MV-4-11 (cell line): ENCODE results near the gene ZNF665.
A peak's percentile ranks its signal among the peaks of the same experiment; 100 is the strongest.
"Not testable (repeated sequence)": the region's sequence is repeated elsewhere in the genome, so short reads cannot be mapped to it uniquely, and the experiment has no call there.

Experiments
- DNase-seq: peaks from one replicate; lab custom pipeline; 2025; lab: John Stamatoyannopoulos, UW

The ZNF665 gene

DNA sequence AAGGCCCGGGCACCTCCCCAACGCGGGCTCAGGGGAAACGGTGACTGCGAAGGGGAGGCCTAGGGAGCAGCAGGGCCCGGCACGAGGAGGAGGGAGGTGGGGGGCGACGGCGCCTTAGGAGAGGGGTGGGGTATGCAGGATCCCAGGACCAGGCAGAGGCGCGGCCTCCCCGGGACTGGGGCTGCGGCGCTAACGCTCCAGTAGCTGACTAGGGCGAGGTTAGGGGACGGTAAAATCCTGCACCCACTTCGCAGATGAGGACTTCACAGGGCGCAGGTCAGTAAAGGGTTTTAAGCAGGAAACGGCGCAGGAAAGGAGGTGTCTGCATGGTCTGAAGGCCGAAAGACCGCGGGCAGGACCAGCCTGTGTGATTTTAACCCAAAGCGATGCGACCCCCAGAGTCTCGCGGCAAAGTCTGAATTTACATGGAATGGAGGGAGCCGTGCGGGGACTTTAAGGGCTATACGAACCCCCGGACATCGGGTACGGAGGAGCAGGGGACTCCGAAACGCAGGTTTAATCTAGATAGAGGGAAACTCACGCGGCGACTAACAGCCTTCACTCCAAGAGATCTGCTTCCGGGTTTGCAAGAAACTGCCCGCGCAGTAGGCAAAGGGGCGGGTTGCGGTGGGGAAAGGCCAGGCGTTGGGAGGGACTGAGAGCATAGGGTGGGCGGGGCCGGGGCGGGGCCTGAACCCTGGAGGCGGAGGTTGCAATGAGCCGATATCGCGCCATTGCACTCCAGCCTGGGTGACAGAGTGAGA lies at the start of gene ZNF665:
TSS of gene ZNF665 (minus strand) at position 588 of the 764 bp plus-strand sequence. CDS start 10,460 bp downstream, outside the sequence.
- DNase-seq, result peak; percentile 79

DNA sequence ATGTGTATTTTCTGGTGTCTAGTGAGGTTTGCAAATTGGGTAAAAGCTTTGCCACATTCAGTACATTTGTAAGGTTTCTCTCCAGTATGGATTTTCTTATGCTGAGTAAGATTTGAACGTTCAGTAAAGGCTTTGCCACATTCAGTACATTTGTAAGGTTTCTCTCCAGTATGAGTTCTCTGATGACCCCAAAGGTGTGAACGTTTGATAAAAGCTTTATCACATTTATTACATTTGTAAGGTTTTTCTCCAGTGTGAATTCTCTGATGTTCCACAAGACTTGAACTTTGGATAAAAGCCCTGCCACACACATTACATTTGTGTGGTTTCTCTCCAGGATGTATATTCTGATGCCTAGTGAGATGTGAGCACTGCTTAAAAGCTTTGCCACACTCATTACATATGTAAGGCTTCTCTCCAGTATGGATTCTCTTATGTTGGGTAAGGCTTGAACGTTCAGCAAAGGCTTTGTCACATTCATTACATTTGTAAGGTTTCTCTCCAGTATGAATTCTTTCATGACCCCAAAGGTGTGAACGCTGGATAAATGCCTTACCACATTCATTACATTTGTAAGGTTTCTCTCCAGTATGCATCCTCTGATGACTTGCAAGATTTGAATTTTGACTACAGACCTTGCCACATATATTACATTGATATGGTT lies 44.1 kb upstream of the ZNF665 start:
- no peak for DNase-seq

DNA sequence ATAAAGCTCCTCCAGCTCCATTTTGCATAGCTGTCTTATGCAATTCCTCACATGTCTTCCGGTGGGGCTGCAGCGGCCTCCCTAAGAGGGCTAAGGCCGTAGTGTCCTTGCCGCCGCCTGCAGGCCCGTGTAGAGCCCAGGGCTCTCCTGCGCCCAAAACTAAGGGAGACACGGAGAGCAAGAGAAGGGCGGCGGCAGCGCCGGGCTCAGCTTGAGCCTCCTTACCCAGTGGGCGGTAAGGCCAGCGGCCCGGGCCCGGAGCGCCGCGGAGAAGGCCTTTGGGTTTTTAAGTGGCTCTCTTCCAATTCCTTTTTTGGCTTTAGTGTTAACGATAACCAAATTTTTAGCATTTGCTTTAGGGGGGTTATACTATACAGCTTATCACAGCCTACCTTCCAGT lies 31.4 kb upstream of the ZNF665 start:
- DNase-seq, result no peak

DNA sequence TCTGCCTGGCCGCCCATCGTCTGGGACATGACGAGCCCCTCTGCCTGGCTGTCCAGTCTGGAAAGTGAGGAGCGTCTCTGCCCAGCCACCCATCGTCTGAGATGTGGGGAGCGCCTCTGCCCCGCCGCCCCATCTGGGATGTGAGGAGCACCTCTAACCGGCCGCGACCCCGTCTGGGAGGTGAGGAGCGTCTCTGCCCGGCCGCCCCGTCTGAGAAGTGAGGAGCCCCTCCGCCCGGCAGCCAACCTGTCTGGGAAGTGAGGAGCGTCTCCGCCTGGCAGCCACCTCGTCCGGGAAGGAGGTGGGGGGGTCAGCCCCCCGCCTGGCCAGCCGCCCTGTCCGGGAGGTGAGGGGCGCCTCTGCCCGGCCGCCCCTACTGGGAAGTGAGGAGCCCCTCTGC lies 29.6 kb upstream of the ZNF665 start:
- not testable (repeated sequence) for DNase-seq

DNA sequence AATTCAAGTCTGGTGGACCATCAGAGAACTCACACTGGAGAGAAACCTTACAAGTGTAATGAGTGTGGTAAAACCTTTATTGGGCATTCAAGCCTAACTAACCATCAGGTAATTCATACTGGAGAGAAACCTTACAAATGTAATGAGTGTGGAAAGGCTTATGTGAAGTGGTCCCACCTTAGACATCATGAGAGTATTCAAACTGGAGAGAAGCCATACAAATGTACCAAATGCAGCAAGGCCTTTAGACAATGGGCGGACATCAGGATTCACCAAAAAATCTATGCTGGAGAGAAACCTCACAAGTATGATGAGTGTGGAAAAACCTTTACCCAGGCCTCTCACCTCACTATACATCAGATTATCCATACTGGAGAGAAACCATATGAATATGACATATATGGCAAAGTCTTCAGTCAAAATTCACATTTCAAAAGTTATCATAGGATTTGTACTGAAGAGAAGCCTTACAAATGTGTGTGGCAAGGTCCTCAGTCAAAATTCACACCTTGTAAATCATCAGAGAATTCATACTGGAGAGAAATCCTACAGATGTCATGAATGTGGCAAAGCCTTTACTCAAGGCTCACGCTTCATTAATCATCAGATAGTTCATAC lies 19.7 kb upstream of the ZNF665 start:
- DNase-seq, result no peak

DNA sequence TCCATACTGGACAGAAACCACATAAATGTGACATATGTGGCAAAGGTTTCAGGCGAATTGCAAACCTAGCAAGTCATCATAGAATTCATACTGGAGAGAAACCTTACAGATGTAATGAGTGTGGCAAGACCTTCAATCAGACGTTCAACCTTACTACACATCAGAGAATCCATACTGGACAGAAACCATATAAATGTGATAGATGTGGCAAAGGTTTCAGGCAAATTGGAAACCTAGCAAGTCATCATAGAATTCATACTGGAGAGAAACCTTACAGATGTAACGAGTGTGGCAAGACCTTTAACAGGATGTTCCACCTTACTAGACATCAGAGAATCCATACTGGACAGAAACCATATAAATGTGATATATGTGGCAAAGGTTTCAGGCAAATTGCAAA lies 18.4 kb upstream of the ZNF665 start:
- DNase-seq, result not testable (repeated sequence)

DNA sequence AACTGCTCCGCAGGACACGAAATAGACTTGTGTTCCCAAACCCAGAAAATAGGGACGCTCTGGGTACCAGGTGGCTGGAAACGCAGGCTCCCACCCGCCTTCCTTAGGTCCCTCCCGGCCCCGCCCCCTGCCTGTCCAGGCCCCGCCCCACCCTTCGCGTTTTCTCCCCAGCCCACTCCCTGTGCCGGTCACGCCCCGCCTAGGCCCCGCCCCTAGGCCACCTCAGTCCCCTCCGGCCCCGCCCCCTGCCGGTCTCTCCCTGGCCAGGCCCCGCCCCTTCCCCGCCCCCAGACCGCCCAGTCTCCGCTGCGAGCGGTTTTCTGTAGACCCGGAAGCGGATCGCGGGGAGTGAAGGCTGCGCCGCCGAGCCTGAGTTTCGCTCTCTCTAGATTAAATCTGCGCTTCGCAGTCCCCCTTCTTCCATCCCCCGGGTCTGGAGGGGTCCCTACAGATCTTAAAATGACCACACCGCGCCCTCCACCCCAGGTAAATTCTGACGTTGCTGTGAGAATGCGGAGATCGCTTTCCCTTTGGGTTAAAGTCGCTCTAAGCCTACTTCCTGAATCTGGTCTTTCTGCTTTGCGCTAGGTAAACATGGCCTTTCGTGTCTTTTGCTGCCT lies 3.7 kb upstream of the ZNF665 start:
- DNase-seq, result peak; percentile 78

DNA sequence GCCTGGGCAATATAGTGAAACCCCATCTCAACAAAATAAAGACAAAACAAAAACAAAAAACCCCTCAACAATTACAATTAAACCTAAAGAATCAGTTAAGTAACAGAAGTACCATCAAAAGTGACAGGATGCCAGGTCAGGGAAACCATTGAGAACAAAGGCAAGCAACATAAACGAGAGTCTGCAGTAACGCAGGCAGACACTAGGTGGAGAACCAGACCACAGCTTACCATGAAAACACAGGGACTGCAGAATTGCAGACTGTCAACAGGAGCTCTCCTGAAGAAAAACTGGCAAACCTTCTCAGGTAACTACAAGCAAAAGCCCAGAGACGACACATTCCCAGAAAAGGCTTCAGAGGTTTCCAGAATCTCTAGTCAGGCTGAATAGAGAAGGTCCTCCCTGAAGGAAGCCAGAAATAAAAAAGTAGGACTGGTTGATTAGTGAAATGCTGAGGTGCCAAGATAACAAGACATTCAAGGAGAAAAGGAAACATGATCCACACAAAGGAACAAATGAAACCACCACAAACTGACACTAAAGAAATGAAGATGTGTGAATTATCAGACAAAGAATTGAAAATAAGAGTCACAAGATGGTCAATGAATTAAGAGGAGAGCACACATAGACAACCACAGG lies 2.2 kb upstream of the ZNF665 start:
- DNase-seq, result peak; percentile 76

DNA sequence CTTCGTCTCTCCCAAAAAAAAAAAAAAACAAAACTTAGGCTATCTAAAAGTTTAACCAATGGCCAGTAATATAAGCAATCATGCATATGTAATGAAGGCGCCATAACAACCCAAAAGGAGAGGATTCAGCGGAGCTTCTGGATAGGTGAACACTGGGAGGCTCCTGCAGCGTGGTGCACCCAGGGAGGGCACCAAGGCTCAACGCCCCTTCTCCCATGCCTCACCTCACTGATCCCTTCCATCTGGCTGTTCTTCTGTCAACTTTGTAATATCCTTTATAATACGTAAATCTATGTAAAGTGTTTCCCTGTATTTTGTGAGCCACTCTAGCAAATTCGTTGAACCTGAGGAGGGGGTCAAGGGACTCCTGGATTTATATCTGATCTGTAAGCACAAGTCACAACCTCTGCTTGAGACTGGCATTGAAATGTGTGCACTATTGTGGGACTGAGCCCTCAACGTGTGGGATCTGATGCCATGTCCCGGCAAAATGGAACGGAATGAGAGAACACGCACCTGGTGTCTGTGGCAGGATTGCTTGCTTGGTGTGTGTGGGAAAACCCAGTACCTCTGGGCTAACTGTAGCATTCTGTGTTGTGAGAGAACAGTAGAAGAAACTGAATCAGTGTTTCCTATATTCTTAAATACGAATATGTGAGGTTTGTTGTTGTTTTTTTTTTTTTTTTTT lies 521 bp upstream of the ZNF665 start:
- DNase-seq, result no peak

DNA sequence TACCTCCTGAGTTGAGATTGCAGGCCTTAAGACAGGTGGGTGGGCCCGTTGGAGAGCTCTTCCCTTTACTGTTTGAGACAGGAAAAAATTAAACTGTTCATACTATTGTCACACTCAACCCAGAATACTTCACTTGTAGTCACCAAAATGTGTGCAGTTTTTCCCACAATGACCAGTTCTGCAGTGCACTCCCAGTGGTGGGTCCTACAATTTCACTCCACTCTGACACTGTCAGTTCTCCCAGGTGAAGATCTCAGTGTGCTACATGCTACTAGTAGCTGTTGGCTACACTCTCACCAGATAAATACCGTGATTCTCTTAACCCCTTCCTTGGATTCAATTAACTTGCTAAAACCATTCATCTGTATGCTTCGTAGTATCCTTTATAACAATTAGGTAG lies 2.9 kb downstream of the ZNF665 start:
- DNase-seq, result no peak

DNA sequence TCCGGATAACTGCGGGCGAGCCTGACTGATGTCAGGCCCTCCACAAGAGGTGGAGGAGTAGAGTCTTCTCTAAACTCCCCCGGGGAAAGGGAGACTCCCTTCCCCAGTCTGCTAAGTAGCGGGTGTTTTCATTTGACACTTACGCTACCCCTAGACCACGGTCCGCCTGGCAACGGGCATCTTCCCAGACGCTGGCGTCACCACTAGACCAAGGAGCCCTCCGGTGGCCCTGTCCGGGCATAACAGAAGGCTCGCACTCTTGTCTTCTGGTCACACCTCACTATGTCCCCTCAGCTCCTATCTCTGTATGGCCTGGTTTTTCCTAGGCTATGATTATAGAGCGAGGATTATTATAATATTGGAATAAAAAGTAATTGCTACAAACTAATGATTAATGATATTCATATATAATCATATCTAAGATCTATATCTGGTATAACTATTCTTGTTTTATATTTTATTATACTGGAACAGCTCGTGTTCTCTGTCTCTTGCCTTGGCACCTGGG lies 3.4 kb downstream of the ZNF665 start:
- not testable (repeated sequence) for DNase-seq

DNA sequence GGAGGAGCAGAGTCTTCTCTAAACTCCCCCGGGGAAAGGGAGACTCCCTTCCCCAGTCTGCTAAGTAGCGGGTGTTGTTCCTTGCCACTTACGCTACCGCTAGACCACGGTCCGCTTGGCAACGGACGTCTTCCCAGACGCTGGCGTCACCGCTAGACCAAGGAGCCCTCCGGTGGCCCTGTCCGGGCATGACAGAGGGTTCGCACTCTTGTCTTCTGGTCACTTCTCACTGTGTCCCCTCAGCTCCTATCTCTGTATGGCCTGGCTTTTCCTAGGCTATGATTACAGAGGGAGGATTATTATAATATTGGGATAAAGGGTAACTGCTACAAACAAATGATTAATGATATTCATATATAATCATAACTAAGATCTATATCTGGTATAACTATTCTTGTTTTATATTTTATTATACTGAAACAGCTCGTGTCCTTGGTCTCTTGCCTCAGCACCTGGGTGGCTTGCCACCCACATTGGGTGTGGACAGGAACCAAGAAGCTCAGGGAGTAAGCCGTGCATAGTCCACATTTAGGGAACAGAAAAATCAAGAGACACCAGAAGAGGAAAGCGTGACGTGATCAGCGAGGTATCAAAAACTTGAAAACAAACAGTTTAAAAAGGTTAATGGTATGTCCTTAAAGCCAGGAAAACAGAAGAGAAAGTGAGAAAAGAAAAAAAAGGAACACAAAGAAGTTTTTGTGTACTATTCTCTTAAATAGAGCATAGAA lies 7.8 kb downstream of the ZNF665 start:
- peak; percentile 49 for DNase-seq

DNA sequence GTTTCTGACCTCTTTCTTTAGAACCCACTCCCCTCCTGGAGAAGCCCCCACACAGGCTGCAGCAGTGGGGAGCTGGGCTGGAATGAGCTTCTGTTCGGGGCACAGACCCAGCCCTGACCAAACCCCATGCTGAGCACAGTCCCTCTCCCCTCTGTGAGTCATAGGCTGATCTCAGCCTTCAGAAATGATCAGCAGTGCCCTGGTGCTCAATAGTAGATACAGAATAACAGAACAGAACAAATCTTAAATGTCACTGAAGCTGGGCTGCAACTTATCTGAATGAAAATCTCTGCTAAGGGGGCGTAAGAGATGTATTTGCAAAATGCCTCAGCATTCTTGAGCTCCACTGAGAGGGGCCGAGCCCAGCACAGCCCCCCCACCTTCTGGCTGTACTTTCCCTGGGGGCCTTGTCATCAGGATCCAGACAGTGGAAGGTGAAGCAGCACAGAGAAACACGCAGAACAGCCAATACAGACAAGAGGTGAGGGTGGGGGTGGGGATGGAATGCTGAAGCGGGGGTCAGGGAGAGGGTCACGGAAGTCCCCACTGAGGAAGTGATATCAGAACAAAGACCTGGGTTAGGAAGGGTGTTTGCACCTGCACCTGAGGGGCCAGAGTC lies 9.9 kb downstream of the ZNF665 start:
- no peak for DNase-seq

DNA sequence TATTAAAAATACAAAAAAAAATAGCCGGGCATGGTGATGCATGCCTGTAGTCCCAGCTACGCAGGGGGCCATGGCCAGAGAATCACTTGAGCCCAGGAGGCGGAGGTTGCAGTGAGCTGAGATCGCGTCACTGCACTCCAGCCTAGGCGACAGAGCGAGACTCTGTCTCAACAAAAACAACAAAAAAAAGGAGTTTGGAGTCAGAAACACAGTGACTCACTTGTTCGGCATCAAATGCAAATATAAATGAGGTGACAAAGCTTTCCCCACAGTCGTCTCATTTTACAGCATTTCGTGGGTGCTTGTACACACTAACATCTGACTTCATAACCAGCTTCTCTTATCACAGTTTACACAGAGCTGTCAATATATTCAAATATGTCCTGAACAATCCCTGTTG lies 11.0 kb downstream of the ZNF665 start:
- no peak for DNase-seq

DNA sequence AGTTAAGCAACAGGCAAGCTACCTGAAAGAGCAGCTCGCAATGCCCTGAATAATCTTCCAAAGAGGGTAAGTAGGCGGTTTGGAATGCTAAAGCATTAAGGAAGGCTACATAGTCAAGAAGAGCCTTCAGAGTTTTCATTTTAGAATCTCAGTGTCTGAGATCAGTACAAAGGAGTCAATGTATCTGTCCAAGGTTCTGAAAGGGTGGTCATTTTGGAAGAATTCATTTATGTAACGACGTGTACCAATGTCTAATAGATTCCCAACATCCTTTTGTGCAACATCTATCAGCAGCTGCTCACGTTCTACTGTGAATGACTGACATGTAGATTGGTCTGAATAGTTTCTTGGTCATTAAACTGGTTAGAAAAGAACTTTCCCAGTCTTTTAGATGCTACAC lies 15.2 kb downstream of the ZNF665 start:
- no peak for DNase-seq

DNA sequence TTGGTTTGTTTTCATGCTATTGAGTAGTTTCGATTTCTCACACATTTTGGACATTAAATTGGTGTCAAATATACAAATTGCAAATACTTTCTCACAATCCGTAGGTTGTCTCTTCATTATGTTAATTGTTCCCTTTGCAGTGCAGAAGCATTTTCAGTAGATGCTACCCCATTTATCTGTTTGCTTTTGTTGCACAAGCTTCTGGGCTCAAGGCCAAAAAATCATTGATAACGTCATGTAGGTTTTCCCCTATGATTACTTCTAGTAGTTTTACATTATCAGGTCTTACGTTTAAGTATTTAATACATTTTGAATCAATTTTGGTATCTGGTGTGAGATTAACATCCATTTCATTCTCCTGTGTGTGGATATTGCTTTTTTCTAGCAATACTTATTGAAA lies 20.3 kb downstream of the ZNF665 start:
- DNase-seq, result no peak

DNA sequence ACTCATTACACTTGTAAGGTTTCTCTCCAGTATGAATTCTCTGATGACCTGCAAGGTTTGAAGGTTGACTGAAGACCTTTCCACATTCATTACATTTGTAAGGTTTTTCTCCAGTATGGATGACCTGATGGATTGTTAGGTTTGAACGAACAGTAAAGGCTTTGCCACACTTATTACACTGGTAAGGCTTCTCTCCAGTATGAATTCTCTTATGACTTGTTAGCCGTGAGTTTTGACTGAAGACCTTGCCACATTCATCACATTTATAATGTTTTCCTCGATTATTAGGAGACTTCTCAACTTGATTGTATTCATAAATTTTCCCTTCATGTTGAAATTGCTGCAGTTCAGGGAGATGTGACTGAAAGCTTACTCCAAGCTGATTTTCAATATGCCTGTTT lies 27.5 kb downstream of the ZNF665 start:
- DNase-seq, result no peak

DNA sequence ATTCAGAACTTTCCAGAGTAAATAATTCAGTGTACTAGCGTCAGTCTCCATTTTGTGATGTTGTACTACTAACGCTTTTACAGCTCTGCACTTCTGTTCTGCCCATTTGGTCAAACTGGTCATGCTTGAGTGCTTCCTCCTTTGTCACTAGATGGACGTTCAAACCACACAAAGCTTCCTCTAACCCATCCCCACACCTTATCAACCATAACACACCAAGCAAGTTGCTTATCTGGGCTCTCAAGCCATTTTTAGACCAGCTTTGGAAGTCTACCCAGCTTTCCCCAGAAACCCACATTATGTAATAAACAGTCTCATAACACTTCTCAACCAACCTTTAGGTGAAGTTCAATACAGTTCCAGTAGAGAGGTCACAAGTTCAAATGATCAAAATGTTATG lies 32.0 kb downstream of the ZNF665 start:
- no peak for DNase-seq

DNA sequence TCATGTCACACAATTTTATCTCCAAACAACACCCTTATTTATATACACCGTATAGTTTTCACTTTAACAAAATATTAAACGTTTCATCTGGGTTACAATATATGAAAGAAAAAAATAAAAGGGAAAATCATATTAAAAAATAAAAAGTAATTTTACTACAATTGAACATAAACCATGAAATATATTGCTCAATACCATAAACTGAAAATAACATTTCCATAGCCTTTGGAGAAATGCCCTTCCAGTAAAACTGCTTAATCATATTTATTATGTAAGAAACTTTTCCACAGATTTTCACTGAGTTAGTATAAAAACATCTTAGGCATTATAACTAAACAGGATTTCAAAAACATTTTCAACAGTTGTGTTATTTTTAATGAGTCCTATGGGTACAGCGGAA lies 32.8 kb downstream of the ZNF665 start:
- DNase-seq, result no peak

DNA sequence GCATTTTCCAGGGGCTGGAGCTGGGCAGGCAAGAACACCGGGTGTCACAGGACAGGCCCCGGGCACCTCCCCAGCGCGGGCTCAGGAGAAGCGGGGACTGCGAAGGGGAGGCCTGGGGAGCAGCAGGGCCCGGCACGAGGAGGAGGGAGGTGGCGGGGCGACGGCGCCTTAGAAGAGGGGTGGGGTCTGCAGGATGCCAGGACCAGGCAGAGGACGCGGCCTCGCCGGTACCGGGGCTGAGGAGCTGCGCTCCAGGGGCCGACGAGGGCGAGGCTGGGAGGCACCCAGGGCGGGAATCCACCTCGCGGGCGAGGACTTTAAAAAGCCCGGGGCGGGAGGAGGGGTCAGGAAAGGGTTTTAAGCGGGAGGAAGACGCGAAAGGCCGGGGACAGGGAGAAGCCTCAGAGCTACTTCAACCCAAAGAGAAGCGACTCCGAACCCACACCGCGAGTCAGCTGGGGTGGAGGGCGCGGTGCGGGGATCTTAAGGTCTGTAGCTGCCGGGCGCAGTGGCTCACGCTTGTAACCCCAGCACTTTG lies 35.0 kb downstream of the ZNF665 start:
- no peak for DNase-seq
